ENCODE data around the gene KCNA5.

Gene KCNA5

DNA sequence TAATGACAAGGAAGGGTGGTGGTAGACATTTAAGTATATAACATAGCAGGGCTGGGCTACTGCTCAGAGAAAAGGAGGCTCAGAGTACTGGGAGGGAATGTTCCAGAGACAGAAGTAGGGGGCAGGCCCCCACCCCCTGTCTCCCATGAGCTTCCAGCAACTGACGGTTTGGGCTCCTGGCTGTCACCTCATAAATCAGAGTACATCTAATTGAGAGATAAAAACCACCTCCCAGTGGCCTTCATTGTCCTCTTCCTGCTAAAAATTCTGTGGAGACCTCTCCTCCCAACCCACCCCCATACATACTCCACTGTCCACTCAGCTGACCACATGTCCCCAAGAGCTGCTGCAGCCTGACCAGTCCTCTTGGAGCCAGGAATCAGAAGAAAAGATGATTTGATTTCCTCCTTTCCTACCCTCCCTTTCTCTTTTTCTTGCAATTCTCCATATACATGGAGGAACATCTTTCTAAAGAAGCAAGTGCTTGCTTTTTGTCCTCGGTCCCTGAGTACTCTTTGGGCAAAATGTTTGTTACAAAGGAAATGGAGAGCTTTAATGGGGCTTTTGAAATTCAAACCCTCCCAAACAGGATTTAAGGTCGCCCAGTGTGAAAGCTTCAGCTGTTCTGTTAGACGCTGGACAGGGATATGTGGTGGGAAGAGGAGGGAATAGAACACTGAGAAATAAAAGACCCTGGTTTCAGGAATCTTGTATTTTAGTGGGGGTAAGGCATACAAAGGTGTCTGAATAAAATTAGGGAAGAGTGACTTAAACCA is 16.4 kb upstream of the KCNA5 start:
- DNase-seq = no peak

DNA sequence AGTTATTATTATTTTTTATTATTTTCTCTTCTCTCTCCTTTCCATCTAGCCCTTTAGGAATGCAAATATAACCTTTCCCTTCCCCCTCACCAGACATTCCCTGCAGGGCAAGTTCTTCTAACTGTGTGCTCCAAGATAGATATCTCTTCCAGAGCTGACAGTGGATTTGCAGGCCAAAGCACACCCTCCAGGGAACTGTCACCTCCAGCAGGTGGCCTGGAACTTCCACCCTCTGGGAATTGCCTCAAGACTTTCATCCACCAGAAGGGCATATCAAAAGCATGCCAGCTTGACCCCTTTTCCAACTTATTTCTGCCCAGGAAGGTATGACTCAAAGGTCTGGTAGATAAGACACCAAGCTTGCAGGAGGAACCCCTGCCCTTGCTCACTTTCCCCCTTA is 13.6 kb upstream of the KCNA5 start:
- no peak for DNase-seq

DNA sequence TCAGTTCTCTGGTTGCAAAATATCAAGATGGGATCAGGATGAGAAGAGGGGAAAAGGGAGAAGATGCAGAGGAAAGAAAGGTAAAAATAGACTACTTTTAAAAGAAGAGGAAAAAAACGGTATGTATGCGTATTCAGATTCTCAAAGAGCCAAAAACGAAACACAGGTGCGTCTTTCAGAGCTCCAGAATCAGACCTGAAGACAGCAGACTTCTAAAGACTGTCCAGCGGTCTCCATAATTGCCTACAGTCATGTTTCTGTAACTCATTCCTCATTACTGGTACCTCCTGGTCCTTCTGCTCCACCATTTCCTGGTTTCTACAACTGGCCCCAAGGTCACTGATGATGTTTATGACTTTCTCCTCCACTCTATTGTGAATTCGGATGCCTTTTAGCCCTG is 12.4 kb upstream of the KCNA5 start:
- DNase-seq = no peak

DNA sequence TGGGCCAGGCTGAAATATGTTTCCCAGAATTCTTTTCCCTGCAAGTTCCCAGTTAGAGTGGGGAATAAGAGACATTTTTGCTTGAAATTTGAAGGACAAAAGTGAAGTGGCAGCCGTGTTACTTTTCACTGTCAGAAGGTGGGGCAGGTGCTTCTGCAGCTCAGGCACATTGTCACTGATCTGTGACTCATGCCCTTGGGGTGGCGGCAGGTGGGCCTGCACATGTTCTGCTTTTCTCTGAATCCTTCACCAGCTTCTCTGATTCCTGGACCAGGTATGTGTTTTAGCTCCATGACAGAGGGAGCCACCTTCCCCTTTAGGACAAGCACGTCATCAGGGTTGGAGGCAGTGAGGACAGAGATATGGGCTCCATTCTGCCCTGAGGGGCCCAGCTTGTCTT is 11.7 kb upstream of the KCNA5 start:
- no peak for DNase-seq

DNA sequence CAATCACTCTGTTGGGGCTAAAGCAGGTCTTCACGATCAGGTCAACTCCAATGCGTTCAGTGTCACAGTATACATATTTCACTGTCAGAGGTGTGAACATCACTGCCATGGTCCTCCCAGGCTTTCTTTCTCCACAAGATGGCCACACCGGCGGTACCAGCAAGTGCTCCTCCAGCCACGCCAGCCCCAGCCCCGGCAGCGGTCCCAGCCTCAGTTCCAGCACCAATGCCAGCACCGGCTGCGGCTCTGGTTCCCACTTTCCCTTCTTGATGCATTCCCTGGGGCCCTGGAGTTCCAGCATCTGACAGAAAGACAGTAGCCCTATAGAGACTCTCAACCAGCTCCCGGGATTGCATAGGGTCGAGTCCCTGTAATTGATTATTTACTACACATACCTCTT is 10.9 kb upstream of the KCNA5 start:
- no peak for DNase-seq

DNA sequence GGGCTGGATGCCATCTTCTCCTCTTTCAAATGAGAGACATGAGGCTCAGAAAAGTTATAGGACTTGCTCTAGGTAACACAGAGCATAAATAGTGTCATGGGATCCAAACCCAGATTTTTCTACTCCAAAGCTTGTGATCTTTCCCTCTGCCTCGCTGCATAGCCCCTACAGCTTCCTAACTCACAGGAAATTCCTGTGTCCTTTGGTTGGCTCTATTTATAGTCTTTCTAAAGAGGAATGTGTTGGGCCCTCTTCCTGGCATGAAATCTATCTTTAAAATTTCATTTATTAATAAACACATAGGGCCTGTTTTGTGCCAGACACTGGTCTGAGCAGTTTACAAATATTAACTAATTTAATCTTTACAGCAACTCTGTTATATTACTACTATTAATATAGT is 9.8 kb upstream of the KCNA5 start:
- no peak for DNase-seq

DNA sequence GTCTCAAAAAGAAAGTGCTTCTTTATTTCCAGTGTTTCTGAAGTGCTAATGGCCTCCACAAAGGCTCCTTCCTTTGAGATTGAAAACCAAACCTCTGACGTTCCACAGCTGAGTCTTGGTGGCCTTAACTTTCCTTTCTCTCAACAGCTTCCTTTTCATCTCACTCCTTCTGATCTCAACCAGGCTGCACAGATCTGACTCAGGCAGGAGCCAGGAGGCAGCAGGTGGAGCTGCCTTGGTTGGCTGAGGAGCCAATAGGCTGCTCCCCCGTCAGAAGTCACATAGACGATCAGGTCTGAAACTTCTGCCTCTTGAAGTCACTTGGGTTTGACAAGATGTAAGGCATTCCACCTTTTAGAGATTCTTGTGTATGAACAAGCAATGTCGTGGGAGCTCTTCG is 9.1 kb upstream of the KCNA5 start:
- no peak for DNase-seq

DNA sequence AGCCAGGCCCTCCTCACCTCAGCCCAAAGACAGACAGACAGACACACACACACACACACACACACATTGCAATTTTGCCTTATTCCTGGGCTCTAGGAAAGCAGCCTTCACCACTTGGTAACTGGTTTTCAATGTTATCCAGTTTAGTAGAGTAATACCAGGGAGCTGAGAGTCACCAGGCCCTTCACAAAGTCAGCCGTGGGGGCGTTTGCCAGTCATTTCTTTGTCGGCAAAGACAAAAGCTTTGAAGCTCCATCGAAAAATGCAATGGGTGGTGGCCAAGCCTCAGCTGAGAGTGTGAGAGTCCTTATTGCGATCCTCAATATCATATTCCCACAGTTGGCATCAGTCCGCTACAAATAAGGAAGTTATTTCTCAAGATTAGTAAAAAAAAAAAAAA is 8.1 kb upstream of the KCNA5 start:
- DNase-seq = no peak

DNA sequence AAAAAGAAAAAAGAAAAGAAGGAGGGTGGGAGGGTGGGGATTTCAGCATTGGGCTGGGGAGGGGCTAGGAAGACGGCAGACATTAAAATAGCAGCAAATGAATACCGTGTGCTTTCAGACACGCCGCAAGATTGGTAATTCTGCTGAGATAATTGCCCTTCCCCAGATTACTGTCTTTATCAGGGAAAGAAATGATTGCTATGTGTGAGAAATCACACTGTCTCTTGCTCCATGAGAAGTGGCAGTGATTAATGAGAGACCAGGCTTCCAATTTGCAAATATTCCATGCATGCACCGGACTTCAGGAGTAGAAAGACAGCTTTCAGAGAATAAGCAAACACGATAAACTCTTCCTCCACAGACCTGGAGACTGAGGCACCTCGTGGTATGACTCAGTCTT is 7.6 kb upstream of the KCNA5 start:
- no peak for DNase-seq

DNA sequence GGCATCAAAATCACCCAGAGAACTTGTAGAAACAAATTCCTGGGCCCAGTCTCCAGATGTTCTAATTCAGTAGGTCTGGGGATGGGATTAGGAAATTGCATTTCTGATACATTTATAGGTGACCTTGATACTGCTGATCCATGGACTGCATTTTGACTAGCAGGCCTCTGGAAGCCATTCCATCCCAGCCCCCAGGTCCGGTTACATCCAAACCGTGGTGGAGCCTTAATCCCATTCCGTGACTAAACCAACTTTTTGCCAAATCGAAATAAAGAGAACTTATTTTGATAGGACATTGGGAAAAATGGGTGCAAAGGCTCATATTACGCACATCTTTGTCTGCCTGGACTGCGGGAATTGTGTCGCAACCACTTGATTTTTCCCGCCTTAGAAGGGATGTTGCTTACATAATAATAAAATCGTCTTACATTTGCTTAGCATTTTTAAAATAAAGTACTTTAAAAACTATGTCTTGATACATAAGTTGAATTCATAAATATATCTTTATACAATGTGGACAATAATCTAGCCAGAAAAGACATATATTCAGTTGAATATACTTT is 5.8 kb upstream of the KCNA5 start:
- no peak for DNase-seq

DNA sequence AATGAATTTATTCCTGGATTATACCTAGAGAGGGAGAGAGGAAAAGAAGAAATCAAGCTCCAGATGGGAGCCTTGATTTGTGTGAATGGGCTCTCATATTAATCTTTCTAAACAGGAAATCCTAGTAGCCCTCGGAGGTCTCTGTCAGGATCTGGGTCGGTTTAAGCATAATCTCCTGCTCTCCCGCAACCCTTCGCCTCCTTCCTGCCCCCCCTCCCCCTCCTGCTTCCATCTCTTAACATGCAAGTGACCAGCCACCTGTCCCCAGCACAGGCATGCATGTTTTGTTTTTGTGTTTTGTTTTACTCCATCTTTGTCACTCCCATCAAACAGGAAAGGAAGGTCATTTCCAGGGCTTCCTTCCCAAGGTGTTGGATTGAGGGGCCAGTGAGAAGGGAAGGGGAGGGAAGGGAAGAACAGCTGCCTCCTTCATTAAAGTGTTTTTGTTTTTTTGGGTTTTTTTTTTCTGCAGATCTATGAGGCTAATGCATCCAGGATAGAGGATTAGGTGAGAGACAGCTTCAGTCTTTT is 4.8 kb upstream of the KCNA5 start:
- DNase-seq = no peak

DNA sequence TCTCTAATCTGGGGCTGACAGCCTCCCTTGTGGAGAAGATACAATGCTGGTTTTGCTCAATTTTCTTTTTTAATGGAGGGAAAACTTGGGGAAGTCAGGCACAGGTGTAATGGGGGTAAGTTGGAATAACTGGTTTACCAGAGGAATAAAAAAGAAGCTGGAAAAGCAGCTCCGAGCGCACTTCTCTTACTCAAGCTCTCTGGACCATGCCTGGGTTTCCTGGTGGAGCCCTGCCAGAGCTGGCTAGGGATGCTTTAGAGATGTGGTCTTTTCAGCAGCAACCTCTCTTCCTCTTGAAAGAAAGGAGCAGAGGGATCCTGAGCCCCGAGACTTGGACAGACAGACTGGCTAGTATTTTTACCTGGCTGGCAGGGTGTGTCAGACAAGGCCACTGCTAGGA is 3.9 kb upstream of the KCNA5 start:
- DNase-seq = no peak

DNA sequence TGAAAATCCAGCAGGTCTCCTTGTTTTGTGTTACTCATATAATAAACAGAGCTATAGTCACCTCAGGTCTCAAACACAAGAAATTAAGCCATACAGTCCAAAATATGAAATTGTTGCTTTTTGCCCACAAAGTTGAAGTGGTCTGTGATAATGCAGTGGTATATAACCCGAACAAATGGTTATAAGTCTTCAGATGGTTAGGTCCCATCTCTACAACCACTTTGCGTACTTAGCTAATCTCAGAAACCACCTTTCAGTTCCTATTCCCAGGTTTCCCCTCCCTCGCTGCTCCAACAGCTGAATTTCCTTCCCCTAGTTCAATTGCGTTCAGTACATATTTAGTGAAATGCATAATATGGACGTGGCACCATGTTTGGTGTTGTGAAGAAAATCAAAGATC is 3.3 kb upstream of the KCNA5 start:
- no peak for DNase-seq

DNA sequence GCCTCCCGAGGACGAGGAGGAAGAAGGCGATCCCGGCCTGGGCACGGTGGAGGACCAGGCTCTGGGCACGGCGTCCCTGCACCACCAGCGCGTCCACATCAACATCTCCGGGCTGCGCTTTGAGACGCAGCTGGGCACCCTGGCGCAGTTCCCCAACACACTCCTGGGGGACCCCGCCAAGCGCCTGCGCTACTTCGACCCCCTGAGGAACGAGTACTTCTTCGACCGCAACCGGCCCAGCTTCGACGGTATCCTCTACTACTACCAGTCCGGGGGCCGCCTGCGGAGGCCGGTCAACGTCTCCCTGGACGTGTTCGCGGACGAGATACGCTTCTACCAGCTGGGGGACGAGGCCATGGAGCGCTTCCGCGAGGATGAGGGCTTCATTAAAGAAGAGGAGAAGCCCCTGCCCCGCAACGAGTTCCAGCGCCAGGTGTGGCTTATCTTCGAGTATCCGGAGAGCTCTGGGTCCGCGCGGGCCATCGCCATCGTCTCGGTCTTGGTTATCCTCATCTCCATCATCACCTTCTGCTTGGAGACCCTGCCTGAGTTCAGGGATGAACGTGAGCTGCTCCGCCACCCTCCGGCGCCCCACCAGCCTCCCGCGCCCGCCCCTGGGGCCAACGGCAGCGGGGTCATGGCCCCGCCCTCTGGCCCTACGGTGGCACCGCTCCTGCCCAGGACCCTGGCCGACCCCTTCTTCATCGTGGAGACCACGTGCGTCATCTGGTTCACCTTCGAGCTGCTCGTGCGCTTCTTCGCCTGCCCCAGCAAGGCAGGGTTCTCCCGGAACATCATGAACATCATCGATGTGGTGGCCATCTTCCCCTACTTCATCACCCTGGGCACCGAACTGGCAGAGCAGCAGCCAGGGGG is 979 bp downstream of the KCNA5 start:
- no peak for DNase-seq

DNA sequence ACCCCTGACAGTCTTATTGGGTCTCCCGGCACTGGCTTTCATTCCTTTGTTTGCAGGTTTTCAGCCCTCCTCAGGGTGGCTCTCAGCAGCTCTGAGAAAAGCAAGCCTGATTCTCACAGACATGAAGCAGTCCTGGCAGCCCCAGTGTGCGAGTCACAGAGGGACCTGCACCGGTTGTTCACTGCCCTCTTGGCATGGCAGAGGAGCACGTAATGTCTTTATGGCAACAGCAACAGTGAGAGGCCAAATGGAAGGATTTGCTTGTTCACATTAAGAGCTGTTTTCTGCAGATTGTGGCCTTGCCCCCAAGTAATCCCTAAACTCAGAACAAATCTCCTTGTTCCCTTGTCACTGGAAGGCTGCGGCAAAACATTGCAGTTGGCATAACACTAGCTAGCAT is 3.4 kb downstream of the KCNA5 start:
- no peak for DNase-seq

DNA sequence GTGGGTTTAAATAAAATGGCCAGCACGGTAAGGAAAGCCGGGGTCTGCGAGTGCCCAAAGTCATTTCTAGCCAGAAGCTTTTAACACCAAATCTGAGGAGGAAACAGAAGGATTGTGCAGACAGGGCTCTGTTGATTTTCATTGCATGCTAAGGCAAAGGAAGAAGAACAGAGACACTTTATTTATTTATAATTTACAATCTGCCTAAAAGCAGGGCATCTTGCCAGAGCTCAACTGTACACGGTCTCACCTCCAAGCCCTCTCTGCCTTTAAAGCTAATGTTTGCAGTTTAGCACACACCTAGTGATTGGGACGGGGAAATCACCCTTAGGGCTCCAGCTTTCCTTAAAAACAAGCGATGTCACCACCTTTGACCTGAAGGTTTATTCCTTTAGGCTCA is 4.0 kb downstream of the KCNA5 start:
- no peak for DNase-seq

DNA sequence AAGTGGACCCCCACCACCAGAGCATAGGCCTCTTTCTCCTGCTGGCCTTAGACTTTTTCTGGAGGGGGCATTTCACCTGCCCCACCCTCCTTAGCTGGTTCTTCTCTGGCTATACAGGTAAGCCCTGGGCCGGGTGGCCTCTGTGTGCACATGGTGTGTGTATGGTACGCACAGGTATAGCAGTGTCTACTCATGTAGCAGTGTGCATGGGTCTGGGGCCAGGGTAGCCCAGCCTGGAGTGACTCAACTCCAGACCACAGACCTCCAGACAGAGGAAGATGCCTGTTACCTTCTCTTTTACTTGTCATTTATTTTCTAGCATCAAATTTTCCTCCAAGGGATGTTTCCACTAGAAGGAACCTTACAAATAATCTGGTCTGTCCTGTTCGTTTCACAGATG is 6.9 kb downstream of the KCNA5 start:
- no peak for DNase-seq

DNA sequence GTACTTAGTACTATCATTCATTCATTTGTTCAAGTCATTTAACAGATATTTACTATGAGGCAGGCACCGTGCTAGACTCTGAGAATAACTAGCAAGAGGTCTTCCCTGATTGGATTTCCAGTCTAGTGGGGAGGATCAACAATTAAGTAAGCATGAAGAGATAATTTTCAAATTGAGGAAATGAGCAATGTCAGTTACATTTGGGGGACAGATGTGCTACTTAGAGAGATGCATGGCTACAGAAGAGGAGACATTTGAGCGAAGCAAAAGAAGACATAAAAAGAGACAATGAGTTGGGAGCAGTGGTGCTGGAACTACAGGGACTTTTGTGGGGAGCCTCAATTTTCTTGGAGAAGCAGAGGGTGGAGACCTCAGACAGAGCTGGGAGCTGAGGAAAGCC is 7.7 kb downstream of the KCNA5 start:
- no peak for DNase-seq

DNA sequence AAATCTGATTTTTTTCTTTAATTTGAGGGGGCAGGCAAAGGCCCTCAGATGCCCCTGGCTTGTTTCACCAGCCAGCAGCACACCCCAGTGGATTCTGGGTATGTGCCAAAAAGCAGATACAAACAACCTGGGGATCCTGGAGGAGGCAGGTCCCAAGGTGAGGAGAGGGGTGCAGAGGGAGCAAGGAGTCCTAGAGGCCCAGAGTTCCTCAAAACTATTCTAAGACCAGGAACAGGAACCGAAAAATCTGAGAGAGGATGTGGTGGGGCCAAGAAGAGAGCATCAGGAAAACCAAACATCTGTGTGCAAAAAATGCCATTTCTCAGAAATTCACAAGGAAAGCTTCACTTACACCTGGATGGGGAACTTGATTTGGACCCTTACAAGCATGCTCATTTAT is 8.2 kb downstream of the KCNA5 start:
- DNase-seq = peak; percentile 25 to 54 (median 39)

DNA sequence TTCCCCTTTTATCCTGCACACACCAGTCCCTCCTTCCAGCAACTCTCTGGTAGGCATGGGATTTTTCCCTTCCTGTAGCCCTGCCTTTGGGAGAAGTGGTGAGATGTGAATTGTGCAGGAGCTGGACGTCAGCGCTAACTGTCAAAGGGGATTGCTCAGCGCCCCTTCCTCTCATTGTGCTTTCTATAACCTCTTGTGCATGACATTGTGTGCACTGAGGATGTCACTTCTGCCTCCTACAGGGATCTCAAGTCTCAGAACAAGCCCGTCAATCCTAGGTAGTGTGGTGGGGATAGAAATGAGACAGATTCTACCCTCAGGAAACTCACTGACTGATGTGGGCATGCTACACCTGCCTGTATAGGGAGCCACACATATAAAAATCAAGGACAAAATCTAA is 8.7 kb downstream of the KCNA5 start:
- DNase-seq = peak in 1 of 4 experiments; percentile 6

DNA sequence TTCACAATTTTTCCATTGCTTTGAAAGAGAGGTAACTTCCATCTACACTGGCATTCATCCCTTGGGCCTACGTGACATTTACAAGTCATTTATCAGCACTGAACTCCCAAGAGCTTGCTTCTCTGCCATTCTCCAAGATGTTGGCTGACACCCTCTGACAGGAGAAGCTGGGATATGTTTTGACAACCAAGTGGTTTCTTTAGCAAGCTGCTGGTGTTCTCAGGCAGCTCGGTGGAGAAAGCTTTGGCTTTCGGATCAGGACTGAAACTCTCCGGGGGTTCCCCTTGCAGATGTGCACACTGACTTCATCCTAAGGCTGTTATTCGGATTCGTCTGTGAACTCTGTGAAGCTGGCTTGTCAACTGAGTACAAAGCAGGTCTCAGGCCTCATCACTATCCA is 15.7 kb downstream of the KCNA5 start:
- DNase-seq = no peak

DNA sequence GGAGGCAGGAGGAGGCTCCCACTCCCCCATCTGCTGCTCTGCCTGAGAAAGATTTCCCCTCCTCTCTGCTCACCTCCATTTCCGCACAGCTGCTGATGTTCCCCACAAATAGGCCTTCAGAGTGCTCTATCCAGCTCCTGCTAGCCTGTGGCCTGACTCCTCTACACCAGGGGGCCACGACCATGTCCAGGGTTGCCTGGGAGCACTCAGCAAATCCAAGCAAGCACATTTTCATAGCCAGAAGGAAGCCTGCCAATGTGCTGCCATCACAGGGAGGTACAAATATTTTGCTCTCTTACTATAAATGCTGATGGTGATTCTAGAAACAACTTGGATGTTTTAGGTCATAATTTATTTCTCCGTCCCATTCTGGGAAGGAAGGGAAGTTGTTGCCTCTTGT is 17.3 kb downstream of the KCNA5 start:
- DNase-seq = no peak

DNA sequence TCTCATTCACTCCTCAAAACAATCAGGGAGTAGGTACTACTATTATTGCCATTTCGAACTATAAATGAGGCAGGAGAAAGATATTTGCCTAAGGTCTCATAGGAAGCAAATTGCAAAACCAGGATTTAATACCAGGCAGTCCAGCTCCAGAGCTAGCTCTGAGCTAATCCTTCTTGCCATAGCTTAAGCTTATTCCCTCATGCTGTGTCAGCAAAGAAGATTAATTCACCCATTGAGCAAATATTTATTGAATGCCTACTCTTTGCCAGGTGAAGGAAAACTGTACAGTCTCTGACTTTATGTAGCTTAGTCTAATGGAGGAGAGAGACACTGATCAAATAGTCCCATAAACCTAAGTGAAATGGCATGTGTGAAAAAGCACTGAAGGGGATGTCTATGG is 19.5 kb downstream of the KCNA5 start:
- DNase-seq = no peak

All from suppressor macrophage (primary cell).